Neural progenitor cell (in vitro differentiated cells): Measurements from ENCODE around the gene TMEM238.

Experiments used
- EZH2 ChIP-seq: fragments of 200-600 bp; sonication (generic); IDR thresholded peaks from 2 replicates; pipeline ENCODE4 v1.6.1; 2017; ENCODE audit warnings: antibody characterized with exemption, mild to moderate bottlenecking, moderate library complexity
- TF ChIP-seq, protein P1 (sequence below): fragments of 200-600 bp; sonication (generic); IDR thresholded peaks from 2 replicates; pipeline ENCODE4 v1.5.1; 2017; ENCODE audit warnings: antibody characterized with exemption, mild to moderate bottlenecking

DNA sequence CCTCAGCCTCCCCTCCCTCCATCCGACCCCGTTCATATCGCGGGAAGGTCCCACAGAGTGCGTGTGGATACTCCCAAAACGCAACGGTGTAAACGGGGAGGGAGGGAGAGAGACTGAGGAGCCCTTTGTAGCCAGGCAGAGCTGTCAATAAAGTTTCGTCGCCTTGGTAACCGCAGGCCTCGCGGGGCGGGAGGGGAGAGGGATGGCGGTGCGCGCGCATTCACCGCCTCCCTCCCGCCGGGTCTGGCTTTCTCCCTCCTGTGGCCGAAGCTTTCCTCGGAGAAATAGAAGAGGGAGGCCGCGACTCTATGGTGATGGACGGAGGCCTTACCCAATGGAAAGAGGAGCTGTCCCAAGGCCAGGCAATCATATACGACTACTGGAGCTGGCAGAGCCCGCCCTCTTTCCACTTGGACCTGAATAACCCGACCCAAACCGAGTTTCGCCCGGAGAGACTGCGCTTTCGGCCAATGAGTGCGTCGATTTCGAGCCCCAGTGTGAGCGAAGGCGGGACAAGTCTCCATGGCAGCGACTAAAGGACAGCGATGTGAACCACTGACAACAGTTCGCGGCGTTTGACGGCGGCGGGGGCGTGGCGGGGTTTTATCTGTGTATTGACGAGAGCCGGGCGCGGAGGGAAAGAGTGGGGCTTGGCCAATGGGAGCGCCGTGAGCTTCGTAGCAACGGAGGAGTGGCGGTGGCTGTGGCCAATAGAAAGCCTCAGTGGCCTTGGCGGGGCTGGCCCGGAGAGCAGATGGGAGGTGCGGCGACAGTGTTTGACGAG is 44.8 kb downstream of the TMEM238 start, which contains the start of gene KMT5C:
- TF ChIP-seq EZH2: no peak
- TF ChIP-seq, protein P1, sequence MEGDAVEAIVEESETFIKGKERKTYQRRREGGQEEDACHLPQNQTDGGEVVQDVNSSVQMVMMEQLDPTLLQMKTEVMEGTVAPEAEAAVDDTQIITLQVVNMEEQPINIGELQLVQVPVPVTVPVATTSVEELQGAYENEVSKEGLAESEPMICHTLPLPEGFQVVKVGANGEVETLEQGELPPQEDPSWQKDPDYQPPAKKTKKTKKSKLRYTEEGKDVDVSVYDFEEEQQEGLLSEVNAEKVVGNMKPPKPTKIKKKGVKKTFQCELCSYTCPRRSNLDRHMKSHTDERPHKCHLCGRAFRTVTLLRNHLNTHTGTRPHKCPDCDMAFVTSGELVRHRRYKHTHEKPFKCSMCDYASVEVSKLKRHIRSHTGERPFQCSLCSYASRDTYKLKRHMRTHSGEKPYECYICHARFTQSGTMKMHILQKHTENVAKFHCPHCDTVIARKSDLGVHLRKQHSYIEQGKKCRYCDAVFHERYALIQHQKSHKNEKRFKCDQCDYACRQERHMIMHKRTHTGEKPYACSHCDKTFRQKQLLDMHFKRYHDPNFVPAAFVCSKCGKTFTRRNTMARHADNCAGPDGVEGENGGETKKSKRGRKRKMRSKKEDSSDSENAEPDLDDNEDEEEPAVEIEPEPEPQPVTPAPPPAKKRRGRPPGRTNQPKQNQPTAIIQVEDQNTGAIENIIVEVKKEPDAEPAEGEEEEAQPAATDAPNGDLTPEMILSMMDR: peak; percentile 19
